Small intestine (tissue), 7 donors: ENCODE results near the gene CLIC3. TPM values are rescaled to one million over a fixed set of nuclear protein-coding genes. Genes with fewer than 3 reads are reported as not detected.

Experiments
- DNase-seq, 2 donors: peaks; one replicate each; pipeline versions ENCODE4 v3.0.0 to v3.0.0-alpha.2; 2013
- FAIRE-seq: peaks from 2 replicates; lab custom pipeline; 2012; peaks lifted over from hg19 to GRCh38; lab: Jason Lieb, UNC
- H3K27ac ChIP-seq, 3 donors: one replicate each; pipeline ENCODE4 v1.5.1; 2013; ENCODE audit warnings: low read length in 2 of 3, mild to moderate bottlenecking in 2 of 3, control low read depth in 1 of 3, inconsistent platforms in 1 of 3, low read depth in 1 of 3, moderate library complexity in 1 of 3
- H3K27me3 ChIP-seq, 3 donors: one replicate each; pipeline ENCODE4 v1.6.1; 2013; ENCODE audit warnings: low read length in 3 of 3, inconsistent platforms in 1 of 3; ENCODE audit not compliant: control insufficient read depth in 3 of 3, insufficient read depth in 3 of 3
- H3K36me3 ChIP-seq, 3 donors: one replicate each; pipeline ENCODE4 v1.6.1; 2013; ENCODE audit warnings: low read length in 3 of 3, inconsistent platforms in 1 of 3, low read depth in 1 of 3, mild to moderate bottlenecking in 1 of 3, moderate library complexity in 1 of 3; ENCODE audit not compliant: control insufficient read depth in 3 of 3, insufficient read depth in 2 of 3
- H3K4me1 ChIP-seq, 3 donors: one replicate each; pipeline ENCODE4 v1.6.1; 2013; ENCODE audit warnings: low read length in 2 of 3, inconsistent platforms in 1 of 3, low read depth in 1 of 3, mild to moderate bottlenecking in 1 of 3, moderate library complexity in 1 of 3; ENCODE audit not compliant: control insufficient read depth in 3 of 3, insufficient read depth in 2 of 3
- H3K4me3 ChIP-seq, 3 donors: one replicate each; pipeline ENCODE4 v1.5.1; 2013; ENCODE audit warnings: low read length in 3 of 3, control low read depth in 1 of 3, inconsistent platforms in 1 of 3, low read depth in 1 of 3, mild to moderate bottlenecking in 1 of 3, moderate library complexity in 1 of 3
- H3K9me3 ChIP-seq, 2 donors: one replicate each; pipeline ENCODE4 v1.6.1; 2013; ENCODE audit warnings: low read depth in 1 of 2, low read length in 1 of 2; ENCODE audit not compliant: control insufficient read depth in 2 of 2, insufficient read depth in 1 of 2
- WGBS, 3 donors: extraction: QIAGEN DNeasy Blood & Tissue Kit; methylation state at CpG; one replicate each; pipeline ENCODE4 v1.1.7; 2013; 5-methylcytosine and 5-hydroxymethylcytosine counted together
- polyA plus RNA-seq, 4 donors: library from polyadenylated mRNA; stranded (reverse) in 3 of 4; unstranded in 1 of 4; fragments of 200-250 nt in 3 of 4; fragments of 120-200 nt in 1 of 4; gene quantifications; one replicate each; pipeline versions ENCODE4 v1.2.1 to v1.2.3, GENCODE V29; 2013
- donor health status: healthy with polysubstance abuse.
- donor health status: control.
- donor health status: control.
- donor health status: Bipolar disorder and iron deficiency.
- donor health status: healthy.

CLIC3 gene
- polyA plus RNA-seq, 4 donors, result 0.81 to 6.2 (median 1.4) TPM; not detected in 1

GRCh38 chr9:136952321-136952850 is 44.0 kb downstream of the CLIC3 start:
- Histone ChIP-seq H3K4me3 (no peak overlapping the region), H3K27me3 (no peaks in the 10 kb centered on the region), H3K4me1 (peaks cover 0 to 43% (median 4%) of the 10 kb centered on the region in 3 donors), H3K36me3 (peaks cover 0 to 52% (median 0%) of the 10 kb centered on the region in 3 donors), H3K27ac (peak overlapping the region in 1 of 3 donors; percentile 98), H3K9me3 (no peaks in the 10 kb centered on the region)
- 78 to 90% (median 83%) methylated on average over 14 to 15 of the region's 15 CpGs for WGBS, 3 donors
- no peak for FAIRE-seq
- no peak for DNase-seq

DNA sequence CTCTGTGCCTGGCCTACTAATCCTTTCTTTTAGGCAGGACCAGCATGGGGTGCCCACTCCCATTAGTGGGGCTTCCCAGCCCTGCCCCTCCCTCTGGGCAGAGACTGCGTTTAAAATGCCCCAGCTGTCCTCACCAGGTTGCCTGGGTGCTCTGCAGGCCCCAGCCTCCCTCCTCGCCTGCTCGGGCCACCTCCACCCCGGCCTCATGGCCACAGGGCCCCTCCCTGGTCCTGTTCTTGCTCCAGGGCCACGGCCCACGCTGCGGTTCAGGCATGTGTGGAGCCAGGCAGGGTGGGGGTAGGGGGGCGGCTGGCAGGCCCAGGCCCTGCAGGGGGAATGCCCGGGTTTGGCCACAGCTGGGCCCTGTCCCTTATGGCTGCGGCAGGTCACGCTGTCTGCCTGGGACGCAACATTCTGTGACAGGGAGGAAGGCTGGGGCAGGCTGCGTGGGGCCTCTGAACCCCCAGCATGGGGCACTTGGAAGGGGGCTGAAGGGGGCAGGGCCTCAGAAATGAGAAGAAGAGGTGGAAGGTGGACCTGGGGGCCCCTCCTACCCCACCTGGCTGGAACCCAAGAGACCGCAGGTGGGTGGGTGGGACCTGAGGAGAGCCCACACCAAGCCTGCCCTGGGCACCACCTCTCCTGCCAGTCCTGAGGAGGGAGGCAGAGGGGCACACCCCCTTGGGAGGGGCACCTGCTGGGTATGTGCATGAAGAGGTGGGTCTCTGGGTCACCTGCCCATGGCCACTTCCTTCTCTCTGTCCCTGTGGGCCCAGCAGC is 44.6 kb downstream of the CLIC3 start, which contains the start of gene LCN12:
Gene LCN12, plus strand, starts transcription at position 733 of the 780 bp plus-strand sequence. CDS start 55 bp downstream, outside the sequence.
- peaks cover 0 to 43% (median 4%) of the 10 kb centered on the region in 3 donors for H3K4me1 ChIP-seq
- FAIRE-seq (no peak), DNase-seq (peak in 1 of 2 donors; percentile 57)
- H3K27ac ChIP-seq, result peak within 1 kb of the TSS in 1 of 3 donors; percentile 98
- H3K27me3 ChIP-seq, result no peaks in the 10 kb centered on the region
- peak within 1 kb of the TSS in 1 of 3 donors; percentile 90 for H3K4me3 ChIP-seq
- WGBS, 3 donors, result 77 to 80% (median 79%) methylated on average over 12 to 14 of the region's 14 CpGs
- peaks cover 0 to 53% (median 0%) of the 10 kb centered on the region in 3 donors for H3K36me3 ChIP-seq
- H3K9me3 ChIP-seq, result no peaks in the 10 kb centered on the region

GRCh38 chr9:136950656-136951276 is 45.6 kb downstream of the CLIC3 start:
- Histone ChIP-seq H3K36me3 (peaks cover 0 to 51% (median 0%) of the 10 kb centered on the region in 3 donors), H3K4me3 (peak overlapping the region in 2 of 3 donors; percentile 54 to 90), H3K4me1 (peaks cover 0 to 51% (median 4%) of the 10 kb centered on the region in 3 donors), H3K9me3 (no peaks in the 10 kb centered on the region), H3K27me3 (no peaks in the 10 kb centered on the region), H3K27ac (peak overlapping the region; percentile 72 to 98 (median 93))
- WGBS, 3 donors, result 14 to 40% (median 30%) methylated on average over 6 to 9 of the region's 9 CpGs
- peak in 1 of 2 donors; percentile 41 for DNase-seq
- no peak for FAIRE-seq

- Histone ChIP-seq H3K4me1 (peaks cover 0 to 58% (median 4%) of the 10 kb centered on the region in 3 donors), H3K9me3 (no peaks in the 10 kb centered on the region), H3K4me3 (peak overlapping the region; percentile 37 to 90 (median 54)), H3K27ac (peak overlapping the region; percentile 92 to 98 (median 93)), H3K36me3 (peaks cover 0 to 46% (median 0%) of the 10 kb centered on the region in 3 donors), H3K27me3 (no peaks in the 10 kb centered on the region)
- DNase-seq, result peak; percentile 98 to 99
- 1 to 5% (median 3%) methylated on average over 39 to 63 of the region's 63 CpGs for WGBS, 3 donors
- no peak for FAIRE-seq
Measured at GRCh38 chr9:136949817-136950655, 46.3 kb downstream of the CLIC3 start.

- Histone ChIP-seq H3K9me3 (no peaks in the 10 kb centered on the region), H3K27ac (peak overlapping the region; percentile 92 to 98 (median 93)), H3K36me3 (peaks cover 0 to 40% (median 0%) of the 10 kb centered on the region in 3 donors), H3K4me3 (peak overlapping the region; percentile 37 to 90 (median 54)), H3K4me1 (peaks cover 0 to 62% (median 4%) of the 10 kb centered on the region in 3 donors), H3K27me3 (no peaks in the 10 kb centered on the region)
- 4 to 9% (median 5%) methylated on average over 16 to 22 of the region's 22 CpGs for WGBS, 3 donors
- FAIRE-seq (no peak), DNase-seq (peak; percentile 42 to 84)
Measured at GRCh38 chr9:136949239-136949816, 47.0 kb downstream of the CLIC3 start.

DNA sequence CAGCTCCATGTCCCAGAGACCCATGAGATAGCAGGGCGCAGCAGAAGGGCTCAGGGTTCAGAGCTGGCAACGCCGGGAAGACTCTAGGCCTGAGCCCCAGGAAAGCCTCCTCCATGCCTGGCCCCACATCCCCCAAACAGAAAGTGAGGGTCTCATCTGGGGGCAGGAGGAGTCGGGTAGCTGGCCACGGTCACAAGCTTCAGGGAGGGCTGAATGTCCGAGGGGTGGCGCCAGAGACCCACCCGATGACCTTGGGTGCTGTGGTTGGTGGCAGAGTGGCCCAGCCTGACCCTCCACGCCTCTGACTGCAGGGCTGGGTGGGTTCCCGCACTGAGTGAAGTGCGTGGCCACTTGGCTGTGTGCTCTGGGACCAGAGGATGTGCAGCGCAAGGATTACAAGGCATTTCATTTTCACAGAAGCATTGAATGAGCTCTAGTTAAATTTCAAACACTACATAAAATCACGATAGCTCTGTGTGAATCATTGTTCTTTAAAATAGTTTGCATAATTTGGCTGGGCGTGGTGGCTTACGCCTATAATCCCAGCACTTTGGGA is 48.3 kb downstream of the CLIC3 start:
- H3K27me3 ChIP-seq, result no peaks in the 10 kb centered on the region
- no peak for FAIRE-seq
- H3K4me3 ChIP-seq, result no peak overlapping the region
- H3K4me1 ChIP-seq, result peaks cover 0 to 67% (median 6%) of the 10 kb centered on the region in 3 donors
- 27 to 41% (median 38%) methylated on average over 15 of the region's 15 CpGs for WGBS, 3 donors
- no peaks in the 10 kb centered on the region for H3K9me3 ChIP-seq
- DNase-seq, result peak; percentile 41 to 63
- peak overlapping the region; percentile 41 to 98 (median 42) for H3K27ac ChIP-seq
- peaks cover 0 to 35% (median 0%) of the 10 kb centered on the region in 3 donors for H3K36me3 ChIP-seq

GRCh38 chr9:136947028-136947891 is 49.1 kb downstream of the CLIC3 start:
- DNase-seq (no peak), FAIRE-seq (no peak)
- H3K36me3 ChIP-seq, result peaks cover 0 to 37% (median 1%) of the 10 kb centered on the region in 3 donors
- no peaks in the 10 kb centered on the region for H3K27me3 ChIP-seq
- H3K9me3 ChIP-seq, result no peaks in the 10 kb centered on the region
- peak overlapping the region in 1 of 3 donors; percentile 98 for H3K27ac ChIP-seq
- H3K4me3 ChIP-seq, result no peak overlapping the region
- WGBS, 3 donors, result 51 to 68% (median 54%) methylated on average over 23 to 26 of the region's 26 CpGs
- H3K4me1 ChIP-seq, result peaks cover 0 to 70% (median 6%) of the 10 kb centered on the region in 3 donors
